Stimulated activated memory B cell treated with anti-CD40 and anti-IgM and Interleukin-4, amounts not matched to agents 10 μg/mL and 1 μg/mL and 100 μg/mL, for 72 hours (primary cell): ENCODE measurements around the gene ARFGEF3.
"Not testable (repeated sequence)": the region's sequence is repeated elsewhere in the genome, so short reads cannot be mapped to it uniquely, and the experiment has no call there.

Experiments used
- ATAC-seq: fragments of 150-1000 bp; cut with Tn5 transposase; 2 replicates; pipeline ENCODE4 v1.10.0; 2021
- H3K27ac Mint-ChIP-seq: one replicate; pipeline ENCODE4 v1.8.0; 2022; ENCODE audit warnings: mild to moderate bottlenecking, mixed read lengths
- H3K27me3 Mint-ChIP-seq: one replicate; pipeline ENCODE4 v1.8.0; 2022; ENCODE audit warnings: mixed read lengths
- H3K36me3 Mint-ChIP-seq: one replicate; pipeline ENCODE4 v1.8.0; 2022; ENCODE audit warnings: mixed read lengths
- H3K4me1 Mint-ChIP-seq: one replicate; pipeline ENCODE4 v1.8.0; 2022; ENCODE audit warnings: mixed read lengths
- H3K4me3 Mint-ChIP-seq: one replicate; pipeline ENCODE4 v1.8.0; 2022; ENCODE audit warnings: mild to moderate bottlenecking, moderate library complexity, mixed read lengths
- H3K9me3 Mint-ChIP-seq: one replicate; pipeline ENCODE4 v1.8.0; 2022; ENCODE audit warnings: mixed read lengths

ARFGEF3 gene

GRCh38 chr6:138341176-138341575 lies 179.4 kb downstream of the ARFGEF3 start:
- no peaks in the 10 kb centered on the region for H3K9me3 Mint-ChIP-seq
- no peak for ATAC-seq
- H3K4me1 Mint-ChIP-seq, result peaks cover under 1% of the 10 kb centered on the region
- peaks cover 11% of the 10 kb centered on the region for H3K27me3 Mint-ChIP-seq
- no peaks in the 10 kb centered on the region for H3K36me3 Mint-ChIP-seq
- H3K27ac Mint-ChIP-seq, result no peak overlapping the region
- no peak overlapping the region for H3K4me3 Mint-ChIP-seq

GRCh38 chr6:138343112-138343511 lies 181.4 kb downstream of the ARFGEF3 start:
- H3K4me1 Mint-ChIP-seq, result peaks cover 5% of the 10 kb centered on the region
- no peak for ATAC-seq
- H3K27me3 Mint-ChIP-seq, result peaks cover 6% of the 10 kb centered on the region
- no peak overlapping the region for H3K4me3 Mint-ChIP-seq
- H3K36me3 Mint-ChIP-seq, result no peaks in the 10 kb centered on the region
- H3K27ac Mint-ChIP-seq, result no peak overlapping the region
- H3K9me3 Mint-ChIP-seq, result no peaks in the 10 kb centered on the region

- Mint-ChIP-seq H3K4me1 (peaks cover 5% of the 10 kb centered on the region), H3K27ac (no peak overlapping the region), H3K27me3 (peaks cover 8% of the 10 kb centered on the region), H3K9me3 (no peaks in the 10 kb centered on the region), H3K36me3 (no peaks in the 10 kb centered on the region), H3K4me3 (no peak overlapping the region)
- ATAC-seq, result no peak
Measured at GRCh38 chr6:138345565-138346285, 184.0 kb downstream of the ARFGEF3 start.

- H3K9me3 Mint-ChIP-seq, result no peaks in the 10 kb centered on the region
- no peaks in the 10 kb centered on the region for H3K36me3 Mint-ChIP-seq
- H3K4me1 Mint-ChIP-seq, result peaks cover 5% of the 10 kb centered on the region
- H3K4me3 Mint-ChIP-seq, result no peak overlapping the region
- peaks cover 8% of the 10 kb centered on the region for H3K27me3 Mint-ChIP-seq
- ATAC-seq, result no peak
- no peak overlapping the region for H3K27ac Mint-ChIP-seq
Measured at GRCh38 chr6:138346302-138347195, 184.8 kb downstream of the ARFGEF3 start.

GRCh38 chr6:138347864-138348263 lies 186.1 kb downstream of the ARFGEF3 start:
- Mint-ChIP-seq H3K4me3 (no peak overlapping the region), H3K4me1 (peaks cover 5% of the 10 kb centered on the region), H3K27me3 (peaks cover 8% of the 10 kb centered on the region), H3K9me3 (no peaks in the 10 kb centered on the region), H3K27ac (no peak overlapping the region), H3K36me3 (no peaks in the 10 kb centered on the region)
- ATAC-seq, result no peak

GRCh38 chr6:138349891-138350290 lies 188.2 kb downstream of the ARFGEF3 start:
- Mint-ChIP-seq H3K36me3 (no peaks in the 10 kb centered on the region), H3K4me1 (peaks cover 5% of the 10 kb centered on the region), H3K4me3 (no peak overlapping the region), H3K27ac (no peak overlapping the region), H3K27me3 (peaks cover 15% of the 10 kb centered on the region), H3K9me3 (no peaks in the 10 kb centered on the region)
- no peak for ATAC-seq

- Mint-ChIP-seq H3K4me3 (no peak overlapping the region), H3K9me3 (peaks cover 6% of the 10 kb centered on the region), H3K36me3 (no peaks in the 10 kb centered on the region), H3K27me3 (peaks cover 41% of the 10 kb centered on the region), H3K4me1 (no peaks in the 10 kb centered on the region), H3K27ac (no peak overlapping the region)
- no peak for ATAC-seq
Measured at GRCh38 chr6:138357928-138358327, 196.2 kb downstream of the ARFGEF3 start.

GRCh38 chr6:138368684-138369083 lies 206.9 kb downstream of the ARFGEF3 start:
- not testable (repeated sequence) for H3K4me1 Mint-ChIP-seq, ATAC-seq, H3K9me3 Mint-ChIP-seq, H3K27ac Mint-ChIP-seq, H3K4me3 Mint-ChIP-seq, H3K36me3 Mint-ChIP-seq
- peaks cover 40% of the 10 kb centered on the region for H3K27me3 Mint-ChIP-seq

- Mint-ChIP-seq H3K27ac (no peak overlapping the region), H3K27me3 (peaks cover 22% of the 10 kb centered on the region), H3K9me3 (peaks cover 3% of the 10 kb centered on the region), H3K36me3 (no peaks in the 10 kb centered on the region), H3K4me1 (no peaks in the 10 kb centered on the region), H3K4me3 (no peak overlapping the region)
- no peak for ATAC-seq
Measured at GRCh38 chr6:138370631-138371451, 209.1 kb downstream of the ARFGEF3 start.

GRCh38 chr6:138371452-138371711 lies 209.6 kb downstream of the ARFGEF3 start:
- no peak for ATAC-seq
- no peaks in the 10 kb centered on the region for H3K4me1 Mint-ChIP-seq

GRCh38 chr6:138371720-138372119 lies 210.0 kb downstream of the ARFGEF3 start:
- Mint-ChIP-seq H3K36me3 (no peaks in the 10 kb centered on the region), H3K4me1 (no peaks in the 10 kb centered on the region), H3K27ac (no peak overlapping the region), H3K9me3 (peaks cover 3% of the 10 kb centered on the region), H3K4me3 (no peak overlapping the region), H3K27me3 (peaks cover 13% of the 10 kb centered on the region)
- ATAC-seq, result no peak

More at GRCh38 chr6:138371452-138371711, 209.6 kb downstream of the ARFGEF3 start:
- H3K36me3 Mint-ChIP-seq, result no peaks in the 10 kb centered on the region
- no peak overlapping the region for H3K4me3 Mint-ChIP-seq
- H3K27ac Mint-ChIP-seq, result no peak overlapping the region
- H3K9me3 Mint-ChIP-seq, result peaks cover 3% of the 10 kb centered on the region
- H3K27me3 Mint-ChIP-seq, result peaks cover 16% of the 10 kb centered on the region

- Mint-ChIP-seq H3K9me3 (no peaks in the 10 kb centered on the region), H3K27ac (no peak overlapping the region), H3K4me1 (no peaks in the 10 kb centered on the region), H3K27me3 (peaks cover 1% of the 10 kb centered on the region), H3K36me3 (no peaks in the 10 kb centered on the region), H3K4me3 (no peak overlapping the region)
- ATAC-seq, result no peak
Measured at GRCh38 chr6:138372711-138373463, 211.1 kb downstream of the ARFGEF3 start.

GRCh38 chr6:138374230-138374629 lies 212.5 kb downstream of the ARFGEF3 start:
- H3K4me3 Mint-ChIP-seq, result no peak overlapping the region
- no peaks in the 10 kb centered on the region for H3K4me1 Mint-ChIP-seq
- H3K9me3 Mint-ChIP-seq, result no peaks in the 10 kb centered on the region
- no peak for ATAC-seq
- no peak overlapping the region for H3K27ac Mint-ChIP-seq
- H3K36me3 Mint-ChIP-seq, result no peaks in the 10 kb centered on the region
- no peaks in the 10 kb centered on the region for H3K27me3 Mint-ChIP-seq

- Mint-ChIP-seq H3K27me3 (no peaks in the 10 kb centered on the region), H3K4me3 (no peak overlapping the region), H3K27ac (no peak overlapping the region), H3K36me3 (no peaks in the 10 kb centered on the region), H3K4me1 (no peaks in the 10 kb centered on the region), H3K9me3 (no peaks in the 10 kb centered on the region)
- no peak for ATAC-seq
Measured at GRCh38 chr6:138374815-138375214, 213.1 kb downstream of the ARFGEF3 start.

GRCh38 chr6:138377042-138377441 lies 215.3 kb downstream of the ARFGEF3 start:
- Mint-ChIP-seq H3K9me3 (no peaks in the 10 kb centered on the region), H3K4me1 (no peaks in the 10 kb centered on the region), H3K36me3 (no peaks in the 10 kb centered on the region), H3K27ac (no peak overlapping the region), H3K4me3 (no peak overlapping the region), H3K27me3 (peaks cover under 1% of the 10 kb centered on the region)
- ATAC-seq, result no peak
